Panc1 (cell line): ENCODE data around the gene RASA3. TPM values are rescaled to one million over a fixed set of nuclear protein-coding genes. Genes with fewer than 3 reads are reported as not detected.

Experiments
- ATAC-seq: fragments of 200-7000 bp; cut with Tn5 transposase; 2 replicates; pipeline ENCODE4 v1.9.1; 2020; ENCODE audit warnings: mild to moderate bottlenecking, moderate library complexity
- BruUV-seq: library from RNA; stranded (reverse); fragments of 400-500 nt; replicated peaks from 2 replicates; lab custom pipeline; 2021; lab: Mats Ljungman, UMichigan
- CTCF ChIA-PET: fragments of 300-600 bp; sonication (Branson Sonifier 250); formaldehyde crosslinking; loops from one replicate; lab custom pipeline; 2022; ENCODE audit warnings: antibody characterized with exemption; lab: Charles Lee
- POLR2A ChIA-PET: fragments of 300-600 bp; sonication (Branson Sonifier 250); formaldehyde crosslinking; loops from one replicate; lab custom pipeline; 2022; ENCODE audit warnings: antibody characterized with exemption; lab: Charles Lee
- DNase-seq: peaks from one replicate; pipeline ENCODE4 v3.0.0-alpha.2; 2010; ENCODE audit warnings: low read depth, low spot score
- H3K27ac ChIP-seq: 2 replicates; pipeline ENCODE4 v1.5.1; 2011; ENCODE audit warnings: mild to moderate bottlenecking, low read length, inconsistent platforms
- H3K27me3 ChIP-seq: fragments of 200-500 bp; sonication (Bioruptor generic); 2 replicates; pipeline ENCODE4 v1.6.0; 2014; ENCODE audit warnings: low read length, inconsistent platforms; ENCODE audit not compliant: control insufficient read depth, insufficient read depth
- H3K36me3 ChIP-seq: fragments of 200-500 bp; sonication (Bioruptor generic); 2 replicates; pipeline ENCODE4 v1.5.1; 2014; ENCODE audit warnings: inconsistent platforms, mild to moderate bottlenecking, low read length, moderate library complexity; ENCODE audit not compliant: control insufficient read depth, insufficient read depth
- H3K4me1 ChIP-seq: 2 replicates; pipeline ENCODE4 v1.5.1; 2011; ENCODE audit warnings: inconsistent platforms, mild to moderate bottlenecking, low read length, moderate library complexity; ENCODE audit not compliant: control insufficient read depth, insufficient read depth
- H3K4me3 ChIP-seq, 2 experiments: 2 replicates each; pipeline ENCODE4 v1.5.1; 2011 to 2012; ENCODE audit warnings: low read depth in 2 of 2, low read length in 2 of 2, mild to moderate bottlenecking in 2 of 2, inconsistent platforms in 1 of 2, moderate library complexity in 1 of 2
- H3K9me3 ChIP-seq: fragments of 200-500 bp; sonication (Bioruptor generic); 2 replicates; pipeline ENCODE4 v1.5.1; 2014; ENCODE audit warnings: low read depth, mild to moderate bottlenecking, inconsistent platforms, low read length, moderate library complexity; ENCODE audit not compliant: control insufficient read depth, insufficient read depth
- CTCF ChIP-seq: fragments of 450-650 bp; IDR thresholded peaks from 2 replicates; pipeline ENCODE4 v1.5.1; 2017; ENCODE audit warnings: mild to moderate bottlenecking
- POLR2AphosphoS5 ChIP-seq: IDR thresholded peaks from 2 replicates; pipeline ENCODE4 v1.6.1; 2012; ENCODE audit warnings: mild to moderate bottlenecking, low read depth, low read length, moderate library complexity
- REST ChIP-seq, 2 experiments: IDR thresholded peaks; 2 replicates each; pipeline ENCODE4 v1.6.1; 2011 to 2012; ENCODE audit warnings: low read depth in 2 of 2, control low read depth in 1 of 2, low read length in 1 of 2, mild to moderate bottlenecking in 1 of 2, moderate library complexity in 1 of 2; ENCODE audit not compliant: insufficient read depth in 1 of 2
- SIN3A ChIP-seq: IDR thresholded peaks from 2 replicates; pipeline ENCODE4 v1.6.1; 2012; ENCODE audit warnings: low read depth, mild to moderate bottlenecking, low read length, moderate library complexity, borderline replicate concordance; ENCODE audit not compliant: insufficient read depth
- TCF7L2 ChIP-seq: IDR thresholded peaks from 2 replicates; pipeline ENCODE4 v1.6.1; 2011; ENCODE audit warnings: mild to moderate bottlenecking, low read depth, low read length, inconsistent platforms
- in situ Hi-C: cut with HindIII; loops from 2 replicates; pipeline ENCODE4 v1.10.0; 2016; ENCODE audit warnings: low sequenced_read_pairs, low pct_unique_long_range_greater_than_20kb
- intact Hi-C: fragments of 100-400 bp; cut with micrococcal nuclease; formaldehyde crosslinking; loops from one replicate; pipeline ENCODE4 v1.10.0; 2022; ENCODE audit not compliant: unreplicated experiment
- total RNA-seq: library from RNA; stranded (reverse); gene quantifications from one replicate; pipeline ENCODE4 v1.2.1, GENCODE V29; 2021; ENCODE audit not compliant: unreplicated experiment

RASA3 gene
- total RNA-seq, 1 experiment from 2014 or later: 33.7 TPM

GRCh38 chr13:114002009-114002544 is 130.3 kb downstream of the RASA3 start:
- no peak for ATAC-seq

GRCh38 chr13:114001331-114002008 is 131.0 kb downstream of the RASA3 start:
- Histone ChIP-seq H3K4me3 (no peak overlapping the region), H3K36me3 (no peaks in the 10 kb centered on the region), H3K4me1 (no peaks in the 10 kb centered on the region), H3K9me3 (no peaks in the 10 kb centered on the region), H3K27me3 (no peaks in the 10 kb centered on the region), H3K27ac (no peak overlapping the region)
- TF ChIP-seq CTCF: no peak
- TF ChIP-seq REST (IDR thresholded peaks at IDR 0.05; ENCODE audit: insufficient read depth in 1 of 2, low read depth in 2 of 2, low read length in 1 of 2): no peak
- no peak for TF ChIP-seq SIN3A
- TF ChIP-seq TCF7L2: no peak
- no peak for TF ChIP-seq POLR2AphosphoS5
- no peak for ATAC-seq
- no TSS peak for BruUV-seq
- no peak for DNase-seq
- intact Hi-C loops: no loop called here
- ChIA-PET POLR2A (no interaction called here), CTCF (no interaction called here)
- in situ Hi-C loops: no loop called here

More at GRCh38 chr13:114002009-114002544, 130.3 kb downstream of the RASA3 start:
- no peak overlapping the region for H3K4me3 ChIP-seq
- in situ Hi-C loops (no loop called here), intact Hi-C loops (no loop called here)
- H3K27me3 ChIP-seq: no peaks in the 10 kb centered on the region
- no peak for DNase-seq
- no peak overlapping the region for H3K27ac ChIP-seq
- TF ChIP-seq POLR2AphosphoS5: no peak
- no peak for TF ChIP-seq SIN3A
- TF ChIP-seq TCF7L2: no peak
- no peak for TF ChIP-seq CTCF
- TF ChIP-seq REST (IDR thresholded peaks at IDR 0.05; ENCODE audit: insufficient read depth in 1 of 2, low read depth in 2 of 2, low read length in 1 of 2): no peak
- no TSS peak for BruUV-seq
- CTCF ChIA-PET: no interaction called here
- H3K4me1 ChIP-seq: no peaks in the 10 kb centered on the region
- H3K36me3 ChIP-seq: no peaks in the 10 kb centered on the region
- no peaks in the 10 kb centered on the region for H3K9me3 ChIP-seq
- POLR2A ChIA-PET: no interaction called here
